ENCODE results near the gene PRDM16.

Gene PRDM16

DNA sequence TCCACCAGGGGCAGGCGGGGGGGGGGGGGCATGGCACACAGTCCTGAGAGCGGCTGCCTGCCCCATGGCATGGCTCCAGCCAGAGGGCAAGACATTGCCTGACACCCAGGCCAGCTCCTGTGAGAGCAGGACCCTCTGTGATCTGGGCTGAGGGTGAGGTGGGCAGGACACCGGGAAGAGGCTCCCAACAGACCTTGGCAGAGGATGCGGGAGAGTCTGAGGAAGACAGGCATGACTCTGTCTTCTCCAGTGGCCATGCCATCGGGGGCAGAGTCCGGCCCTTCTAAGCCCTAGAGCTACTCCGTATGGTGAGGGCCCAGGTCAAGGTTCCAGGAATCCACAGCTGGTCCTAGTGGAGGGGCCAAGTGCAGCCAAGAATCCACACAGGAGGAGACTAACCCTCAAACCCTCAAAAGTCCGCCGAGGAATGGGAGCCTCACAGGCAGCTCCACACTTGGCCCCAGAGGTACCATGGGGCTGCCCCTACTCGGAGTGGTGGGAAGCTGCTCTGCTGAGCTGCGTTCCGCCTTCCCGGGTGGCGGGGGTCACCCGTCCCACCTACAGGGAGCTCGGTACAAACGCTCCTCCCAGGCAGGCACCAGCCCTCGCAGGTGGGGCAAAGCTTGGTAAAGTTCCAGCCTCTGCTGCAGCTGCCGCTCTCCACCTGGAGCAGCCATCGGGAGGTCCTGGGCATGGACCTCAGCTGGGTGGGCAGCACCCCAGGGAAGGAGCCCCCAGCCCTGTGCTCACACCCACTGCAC is 41.2 kb upstream of the PRDM16 start:
- in situ Hi-C loops (cut with MboI; ENCODE audit: low sequenced_read_pairs, unreplicated experiment), result no loop called here
- no peak for DNase-seq (ENCODE audit: low spot score)
- TF ChIP-seq, protein P1, sequence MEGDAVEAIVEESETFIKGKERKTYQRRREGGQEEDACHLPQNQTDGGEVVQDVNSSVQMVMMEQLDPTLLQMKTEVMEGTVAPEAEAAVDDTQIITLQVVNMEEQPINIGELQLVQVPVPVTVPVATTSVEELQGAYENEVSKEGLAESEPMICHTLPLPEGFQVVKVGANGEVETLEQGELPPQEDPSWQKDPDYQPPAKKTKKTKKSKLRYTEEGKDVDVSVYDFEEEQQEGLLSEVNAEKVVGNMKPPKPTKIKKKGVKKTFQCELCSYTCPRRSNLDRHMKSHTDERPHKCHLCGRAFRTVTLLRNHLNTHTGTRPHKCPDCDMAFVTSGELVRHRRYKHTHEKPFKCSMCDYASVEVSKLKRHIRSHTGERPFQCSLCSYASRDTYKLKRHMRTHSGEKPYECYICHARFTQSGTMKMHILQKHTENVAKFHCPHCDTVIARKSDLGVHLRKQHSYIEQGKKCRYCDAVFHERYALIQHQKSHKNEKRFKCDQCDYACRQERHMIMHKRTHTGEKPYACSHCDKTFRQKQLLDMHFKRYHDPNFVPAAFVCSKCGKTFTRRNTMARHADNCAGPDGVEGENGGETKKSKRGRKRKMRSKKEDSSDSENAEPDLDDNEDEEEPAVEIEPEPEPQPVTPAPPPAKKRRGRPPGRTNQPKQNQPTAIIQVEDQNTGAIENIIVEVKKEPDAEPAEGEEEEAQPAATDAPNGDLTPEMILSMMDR (IDR thresholded peaks at IDR 0.05; ENCODE audit: borderline replicate concordance, control extremely low read depth, extremely low read depth, insufficient read depth, missing control alignments), result no peak

DNA sequence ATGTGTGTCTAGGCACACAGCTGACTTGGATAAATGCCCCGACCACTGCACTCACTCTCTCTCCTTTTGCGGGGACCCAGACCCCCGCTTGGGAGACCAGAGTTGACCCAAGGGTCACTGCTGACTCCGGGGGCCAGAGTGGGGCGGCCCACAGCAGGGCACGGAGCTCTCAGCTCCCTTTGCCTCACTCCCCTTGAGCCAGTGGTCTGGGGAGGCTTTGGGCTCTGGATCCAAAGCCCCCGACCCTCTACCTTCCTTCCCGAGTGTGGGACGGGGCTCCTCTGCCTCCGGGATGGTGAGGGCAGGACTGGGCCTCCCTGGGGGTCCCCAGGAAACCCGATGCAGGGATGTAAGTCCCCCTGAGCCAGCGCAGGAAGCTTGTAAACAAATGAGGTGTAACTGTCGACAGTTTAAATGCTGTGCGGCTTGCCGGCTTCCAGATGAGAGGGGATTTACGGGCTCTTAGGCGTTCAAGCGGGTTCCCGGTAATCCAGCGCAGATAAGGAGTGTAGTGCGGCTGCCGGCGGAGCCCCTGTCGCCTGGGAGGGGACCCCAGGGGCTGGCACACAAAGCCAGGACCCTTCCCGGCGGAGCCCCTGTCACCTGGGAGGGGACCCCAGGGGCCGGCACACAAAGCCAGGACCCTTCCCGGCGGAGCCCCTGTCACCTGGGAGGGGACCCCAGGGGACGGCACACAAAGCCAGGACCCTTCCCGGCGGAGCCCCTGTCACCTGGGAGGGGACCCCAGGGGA is 40.3 kb upstream of the PRDM16 start:
- DNase-seq (ENCODE audit: low spot score), result no peak
- TF ChIP-seq, protein P1 (IDR thresholded peaks at IDR 0.05; ENCODE audit: borderline replicate concordance, control extremely low read depth, extremely low read depth, insufficient read depth, missing control alignments), result no peak
- in situ Hi-C loops (cut with MboI; ENCODE audit: low sequenced_read_pairs, unreplicated experiment), result no loop called here

DNA sequence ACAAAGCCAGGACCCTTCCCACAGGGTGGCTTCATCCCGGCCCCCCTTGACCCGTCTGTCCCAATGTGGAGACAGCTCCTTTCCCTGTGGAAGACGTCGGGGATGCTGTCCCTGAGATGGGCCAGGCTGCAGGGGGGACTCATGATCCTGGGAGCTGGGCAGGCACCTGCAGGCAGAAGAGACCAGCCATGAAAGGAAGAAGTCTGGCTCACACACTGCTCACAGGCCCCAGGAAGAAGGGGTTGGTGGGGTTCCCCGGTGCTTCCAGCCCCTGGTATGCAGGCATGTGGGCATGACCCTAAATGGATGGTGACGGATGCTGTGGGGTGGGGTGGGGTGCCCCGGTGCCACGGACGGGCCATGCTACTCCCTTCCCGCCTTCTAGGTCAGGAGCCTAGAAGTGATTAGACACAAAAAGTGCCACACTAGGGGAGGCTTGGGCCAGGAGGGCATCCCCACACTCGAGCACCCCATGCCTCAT is 39.5 kb upstream of the PRDM16 start:
- TF ChIP-seq, protein P1 (IDR thresholded peaks at IDR 0.05; ENCODE audit: borderline replicate concordance, control extremely low read depth, extremely low read depth, insufficient read depth, missing control alignments), result no peak
- in situ Hi-C loops (cut with MboI; ENCODE audit: low sequenced_read_pairs, unreplicated experiment), result no loop called here
- no peak for DNase-seq (ENCODE audit: low spot score)

DNA sequence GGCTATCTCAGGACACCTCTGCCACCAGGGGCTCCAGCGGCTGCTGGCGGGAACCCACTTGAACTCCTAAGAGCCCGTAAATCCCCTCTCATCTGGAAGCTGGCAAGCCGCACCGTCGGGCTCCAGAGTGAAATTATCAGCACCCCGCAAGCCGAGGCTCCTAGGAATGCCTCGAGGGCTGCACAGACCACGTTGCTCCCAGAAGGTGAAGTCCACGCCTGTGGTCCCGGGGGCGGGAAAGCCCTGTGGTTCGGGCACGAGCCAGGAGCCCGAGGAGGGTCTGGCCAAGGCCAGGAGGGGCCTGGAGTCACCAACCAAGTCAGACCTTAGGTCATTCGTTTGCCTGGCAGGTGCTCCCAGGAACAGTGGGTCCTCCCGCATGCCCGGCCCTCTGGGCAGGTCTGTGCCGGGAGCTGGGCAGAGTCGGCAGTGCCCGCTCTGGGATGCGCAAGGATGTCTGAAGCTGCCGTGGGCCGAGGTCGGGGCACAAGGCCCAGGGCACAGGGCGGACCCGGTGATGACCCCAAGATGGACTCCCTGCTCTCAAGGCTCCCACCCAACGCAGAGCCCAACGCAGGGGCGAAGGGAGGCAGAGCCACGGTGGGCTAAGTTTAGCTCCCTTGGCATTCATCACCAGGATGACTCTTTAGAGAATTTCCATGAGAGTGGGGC is 38.9 kb upstream of the PRDM16 start:
- TF ChIP-seq, protein P1 (IDR thresholded peaks at IDR 0.05; ENCODE audit: borderline replicate concordance, control extremely low read depth, extremely low read depth, insufficient read depth, missing control alignments), result no peak
- no peak for DNase-seq (ENCODE audit: low spot score)
- in situ Hi-C loops (cut with MboI; ENCODE audit: low sequenced_read_pairs, unreplicated experiment), result no loop called here

DNA sequence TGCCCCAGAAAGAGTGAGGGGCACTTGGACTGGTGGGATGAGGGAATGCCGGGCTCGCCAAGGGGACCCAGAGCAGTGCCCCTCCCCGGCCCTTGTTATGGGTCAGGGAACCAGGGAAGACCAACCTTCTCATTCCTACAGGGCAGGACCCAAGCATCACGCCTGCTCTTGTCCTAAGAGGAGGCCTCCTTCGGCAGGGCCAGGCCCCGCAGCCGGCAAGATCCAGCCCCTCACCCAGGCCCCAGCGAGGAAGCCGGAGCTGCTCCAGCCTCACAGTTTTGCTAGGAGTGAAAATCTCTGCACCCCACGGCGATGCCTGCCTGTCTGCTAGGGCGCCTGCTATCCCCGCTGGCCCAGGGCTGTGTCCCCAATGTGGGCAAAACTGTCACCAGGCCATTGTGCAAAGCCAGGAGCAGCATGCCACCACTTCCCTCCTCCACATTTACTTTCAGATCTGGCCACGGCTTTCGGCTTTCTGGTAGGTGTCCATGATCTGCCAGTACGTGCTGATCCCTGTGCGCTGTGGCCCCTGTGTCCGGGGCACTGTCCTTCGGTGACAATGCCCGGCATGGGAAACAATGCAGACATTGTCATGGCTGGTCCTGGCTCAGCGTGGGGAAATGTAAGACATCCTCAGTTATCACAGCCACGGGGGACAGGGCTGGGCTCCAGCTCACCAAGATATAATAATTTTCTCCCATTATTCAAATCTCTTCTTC is 38.2 kb upstream of the PRDM16 start:
- TF ChIP-seq, protein P1 (IDR thresholded peaks at IDR 0.05; ENCODE audit: borderline replicate concordance, control extremely low read depth, extremely low read depth, insufficient read depth, missing control alignments), result no peak
- in situ Hi-C loops (cut with MboI; ENCODE audit: low sequenced_read_pairs, unreplicated experiment), result no loop called here
- DNase-seq (ENCODE audit: low spot score), result no peak
